ENCODE results near the gene TARBP1. TPM values are rescaled to one million over a fixed set of nuclear protein-coding genes. Genes with fewer than 3 reads are reported as not detected.

Gene TARBP1
- total and polyA plus RNA-seq, 2 donors (not counting 1 experiment from before 2014, with no cell fraction given): 35.4 to 71.5 TPM

GRCh38 chr1:234490793-234491479 is 12.0 kb upstream of the TARBP1 start:
- no peaks in the 10 kb centered on the region for H3K9me3 ChIP-seq (ENCODE audit: control extremely low read depth in 1 of 3, control insufficient read depth in 2 of 3, insufficient read depth in 1 of 3, low read length in 2 of 3)
- WGBS (ENCODE audit: insufficient coverage): no CpG with 5 or more reads among the region's 4 CpGs
- no peak overlapping the region for H3K9ac ChIP-seq (ENCODE audit: low read length)
- POLR2A ChIA-PET: no interaction called here
- no peak overlapping the region for H3K27ac ChIP-seq (ENCODE audit: low read length in 2 of 2)
- no peaks in the 10 kb centered on the region for H4K20me1 ChIP-seq (ENCODE audit: control insufficient read depth, insufficient read depth, low read length, poor library complexity, severe bottlenecking)
- no peaks in the 10 kb centered on the region for H3K79me2 ChIP-seq (ENCODE audit: control insufficient read depth, insufficient read depth, low read length)
- no peaks in the 10 kb centered on the region for H3K27me3 Mint-ChIP-seq
- CTCF ChIA-PET: interaction anchor here (0.7 to 2.2 kb wide), 2 partner anchors 93 to 593 kb away, joined by 4 to 8 read pairs; no protein-coding TSS in a partner anchor
- H3K4me3 ChIP-seq (ENCODE audit: control extremely low read depth in 1 of 5, extremely low read depth in 1 of 5, insufficient read depth in 1 of 5, low read depth in 2 of 5, low read length in 4 of 5): no peak overlapping the region
- no peaks in the 10 kb centered on the region for H3K9me3 Mint-ChIP-seq (ENCODE audit: insufficient read depth)
- H3K4me2 ChIP-seq (replicated peaks; ENCODE audit: low read depth, low read length, poor library complexity, severe bottlenecking): no peak overlapping the region
- DNase-seq (no peak), ATAC-seq (ENCODE audit: low read depth) (no peak)
- intact Hi-C loops (cut with micrococcal nuclease): loop anchor here (10.0 kb wide), 1 partner anchor 484 kb away; no protein-coding TSS in a partner anchor
- H3K4me1 Mint-ChIP-seq: peaks cover 38% of the 10 kb centered on the region
- peaks cover 24% of the 10 kb centered on the region in 2 donors for H3K4me1 ChIP-seq (ENCODE audit: control insufficient read depth in 2 of 2, insufficient read depth in 2 of 2, low read length in 2 of 2)
- TF ChIP-seq CTCF (IDR thresholded peaks at IDR 0.05) (no peak), EZH2 (IDR thresholded peaks at IDR 0.05; ENCODE audit: borderline replicate concordance, insufficient read depth, low read depth, low read length, poor library complexity, severe bottlenecking) (no peak)
- H2AFZ ChIP-seq (ENCODE audit: insufficient read depth, low read depth, low read length, poor library complexity, severe bottlenecking): no peak overlapping the region
- H3K4me3 Mint-ChIP-seq: no peak overlapping the region
- H3K36me3 ChIP-seq (replicated peaks in 1 of 2; ENCODE audit: control extremely low read depth in 1 of 2, control insufficient read depth in 1 of 2, extremely low read depth in 1 of 2, insufficient read depth in 2 of 2, low read length in 1 of 2): no peaks in the 10 kb centered on the region
- no peaks in the 10 kb centered on the region for H3K27me3 ChIP-seq (replicated peaks in 1 of 4; ENCODE audit: control extremely low read depth in 1 of 4, control insufficient read depth in 3 of 4, insufficient read depth in 4 of 4, low read length in 3 of 4)
- H3K27ac Mint-ChIP-seq: no peak overlapping the region

- Histone ChIP-seq H3K4me2 (replicated peaks; ENCODE audit: low read depth, low read length, poor library complexity, severe bottlenecking) (no peak overlapping the region), H3K36me3 (replicated peaks in 1 of 2; ENCODE audit: control extremely low read depth in 1 of 2, control insufficient read depth in 1 of 2, extremely low read depth in 1 of 2, insufficient read depth in 2 of 2, low read length in 1 of 2) (no peaks in the 10 kb centered on the region), H4K20me1 (ENCODE audit: control insufficient read depth, insufficient read depth, low read length, poor library complexity, severe bottlenecking) (no peaks in the 10 kb centered on the region), H3K4me1 (ENCODE audit: control insufficient read depth in 2 of 2, insufficient read depth in 2 of 2, low read length in 2 of 2) (peaks cover 18 to 24% of the 10 kb centered on the region in 2 donors), H3K79me2 (ENCODE audit: control insufficient read depth, insufficient read depth, low read length) (no peaks in the 10 kb centered on the region), H3K4me3 (ENCODE audit: control extremely low read depth in 1 of 5, extremely low read depth in 1 of 5, insufficient read depth in 1 of 5, low read depth in 2 of 5, low read length in 4 of 5) (no peak overlapping the region), H3K9ac (ENCODE audit: low read length) (no peak overlapping the region), H2AFZ (ENCODE audit: insufficient read depth, low read depth, low read length, poor library complexity, severe bottlenecking) (no peak overlapping the region), H3K9me3 (ENCODE audit: control extremely low read depth in 1 of 3, control insufficient read depth in 2 of 3, insufficient read depth in 1 of 3, low read length in 2 of 3) (no peaks in the 10 kb centered on the region), H3K27me3 (replicated peaks in 1 of 4; ENCODE audit: control extremely low read depth in 1 of 4, control insufficient read depth in 3 of 4, insufficient read depth in 4 of 4, low read length in 3 of 4) (no peaks in the 10 kb centered on the region), H3K27ac (ENCODE audit: low read length in 2 of 2) (no peak overlapping the region)
- Mint-ChIP-seq H3K27ac (no peak overlapping the region), H3K27me3 (no peaks in the 10 kb centered on the region), H3K9me3 (ENCODE audit: insufficient read depth) (no peaks in the 10 kb centered on the region), H3K4me3 (no peak overlapping the region), H3K4me1 (peaks cover 30% of the 10 kb centered on the region)
- ChIA-PET CTCF (interaction anchor here (1.0 to 4.3 kb wide), 4 partner anchors 10 to 926 kb away, joined by 4 to 23 read pairs (median 12); no protein-coding TSS in a partner anchor), POLR2A (interaction anchor here (0.6 kb wide), 2 partner anchors 11 to 528 kb away, joined by 3 read pairs; partner anchors contain the start of gene TARBP1)
- ATAC-seq (ENCODE audit: low read depth) (no peak), DNase-seq (no peak)
- intact Hi-C loops (cut with micrococcal nuclease): loop anchor here (10.0 kb wide), 1 partner anchor 485 kb away; no protein-coding TSS in a partner anchor
- TF ChIP-seq EZH2 (IDR thresholded peaks at IDR 0.05; ENCODE audit: borderline replicate concordance, insufficient read depth, low read depth, low read length, poor library complexity, severe bottlenecking): no peak
- TF ChIP-seq CTCF (IDR thresholded peaks at IDR 0.05): no peak
- WGBS (ENCODE audit: insufficient coverage): 57% methylated on average over 1 of the region's 2 CpGs
Observed at GRCh38 chr1:234489698-234490077, 10.7 kb upstream of the TARBP1 start.
